T47D (cell line): ENCODE measurements around the gene TMEM45A.

Experiments
- DNase-seq, 2 experiments: peaks; one replicate each; pipeline versions ENCODE4 v3.0.0 to v3.0.0-alpha.2; 2011 to 2012; ENCODE audit warnings: low read depth in 1 of 2, low spot score in 1 of 2
- JUND ChIP-seq: IDR thresholded peaks from 2 replicates; pipeline ENCODE4 v1.6.1; 2012; ENCODE audit warnings: low read depth
- in situ Hi-C: cut with HindIII; loops from 2 replicates; pipeline ENCODE4 v1.10.0; 2016; ENCODE audit warnings: low sequenced_read_pairs, low pct_unique_long_range_greater_than_20kb

The TMEM45A gene

GRCh38 chr3:100546020-100546744 is 53.8 kb downstream of the TMEM45A start:
- DNase-seq = no peak
- in situ Hi-C loops = no loop called here
- TF ChIP-seq JUND = no peak

DNA sequence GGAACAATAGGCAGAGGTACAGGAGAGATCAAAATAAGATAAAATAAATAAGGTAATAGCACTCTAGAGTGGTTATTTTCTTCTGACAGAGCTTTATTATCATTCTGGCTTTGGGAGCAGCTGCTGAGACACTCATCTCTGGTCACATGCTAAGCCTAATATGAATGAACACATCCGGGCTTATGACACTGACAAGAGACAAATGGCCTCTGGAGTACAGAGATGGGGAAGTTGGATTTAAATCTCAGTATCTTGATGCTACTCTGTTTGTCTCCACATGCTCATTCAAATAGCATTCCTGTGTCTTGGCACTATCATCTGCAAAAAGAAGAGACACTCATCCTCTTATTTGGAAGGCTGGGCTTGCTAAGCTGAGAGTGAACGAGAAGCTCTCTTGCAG is 55.6 kb downstream of the TMEM45A start:
- in situ Hi-C loops = no loop called here
- no peak for DNase-seq
- TF ChIP-seq JUND = no peak

- in situ Hi-C loops = no loop called here
- no peak for DNase-seq
- no peak for TF ChIP-seq JUND
These were observed 61.4 kb downstream of the TMEM45A start for GRCh38 chr3:100553618-100554372.

DNA sequence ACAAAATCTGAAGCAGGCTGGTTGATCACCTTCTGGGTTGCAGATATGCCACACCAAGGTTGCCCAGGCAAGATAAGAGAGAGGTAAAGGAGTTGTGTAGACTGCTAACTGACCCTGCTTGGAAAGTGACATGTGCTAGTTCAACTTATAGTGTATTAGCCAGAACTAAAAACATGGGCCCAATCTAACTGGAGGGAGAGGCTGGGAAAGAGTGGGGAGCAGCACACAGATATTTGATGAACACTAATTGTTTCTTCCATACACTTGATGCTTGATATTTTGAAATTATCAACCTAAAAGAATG is 61.9 kb downstream of the TMEM45A start:
- TF ChIP-seq JUND = no peak
- in situ Hi-C loops = no loop called here

GRCh38 chr3:100556673-100557310 is 64.4 kb downstream of the TMEM45A start:
- in situ Hi-C loops = no loop called here
- TF ChIP-seq JUND = no peak
- DNase-seq = no peak

More for the DNA sequence above, 61.9 kb downstream of the TMEM45A start:
- DNase-seq = no peak

DNA sequence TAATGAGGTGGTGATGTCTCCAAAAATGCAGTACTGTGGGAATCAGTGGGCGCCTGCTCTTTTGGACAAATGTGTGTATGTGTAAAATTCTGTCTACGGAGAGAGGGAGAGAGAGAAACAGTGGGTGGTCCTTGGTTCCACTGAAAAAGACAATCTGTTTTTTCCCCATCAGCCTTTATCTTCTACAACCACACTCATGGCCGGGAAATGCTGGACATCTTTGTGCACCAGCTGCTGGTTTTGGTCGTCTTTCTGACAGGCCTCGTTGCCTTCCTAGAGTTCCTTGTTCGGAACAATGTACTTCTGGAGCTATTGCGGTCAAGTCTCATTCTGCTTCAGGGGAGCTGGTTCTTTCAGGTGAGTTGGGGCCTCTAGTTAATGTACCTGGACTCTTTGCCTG is 65.8 kb downstream of the TMEM45A start:
- DNase-seq = no peak
- in situ Hi-C loops = no loop called here
- TF ChIP-seq JUND = no peak

GRCh38 chr3:100560426-100560825 is 68.0 kb downstream of the TMEM45A start:
- TF ChIP-seq JUND = no peak
- in situ Hi-C loops = no loop called here
- no peak for DNase-seq

- DNase-seq = peak in 1 of 2 experiments; percentile 44
- TF ChIP-seq JUND = 0 out of 2 replicates have a peak, but pooled peaks have one; percentile 21
- in situ Hi-C loops = no loop called here
These were observed 69.2 kb downstream of the TMEM45A start for GRCh38 chr3:100561459-100562158.

GRCh38 chr3:100562224-100562857 is 69.9 kb downstream of the TMEM45A start:
- no peak for TF ChIP-seq JUND
- in situ Hi-C loops = no loop called here
- DNase-seq = no peak

DNA sequence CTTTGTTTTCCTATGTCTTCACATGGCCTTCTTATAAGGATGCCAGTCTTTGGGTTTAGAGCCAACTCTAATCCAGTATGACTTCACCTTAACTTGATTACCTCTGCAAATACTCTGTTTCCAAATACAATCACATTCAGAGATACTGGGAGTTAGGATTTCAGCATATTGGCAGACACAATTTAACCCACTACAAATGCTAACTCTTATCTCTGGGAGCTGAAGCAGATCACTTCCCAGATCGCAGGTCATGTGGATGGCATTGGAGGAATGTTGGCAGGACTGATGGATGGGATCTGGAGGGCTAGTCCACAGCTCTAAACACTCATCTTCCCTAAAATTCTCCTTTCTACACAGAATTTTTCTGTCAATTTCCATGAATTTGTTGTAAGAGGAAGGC is 70.8 kb downstream of the TMEM45A start:
- no peak for DNase-seq
- in situ Hi-C loops = no loop called here
- no peak for TF ChIP-seq JUND

DNA sequence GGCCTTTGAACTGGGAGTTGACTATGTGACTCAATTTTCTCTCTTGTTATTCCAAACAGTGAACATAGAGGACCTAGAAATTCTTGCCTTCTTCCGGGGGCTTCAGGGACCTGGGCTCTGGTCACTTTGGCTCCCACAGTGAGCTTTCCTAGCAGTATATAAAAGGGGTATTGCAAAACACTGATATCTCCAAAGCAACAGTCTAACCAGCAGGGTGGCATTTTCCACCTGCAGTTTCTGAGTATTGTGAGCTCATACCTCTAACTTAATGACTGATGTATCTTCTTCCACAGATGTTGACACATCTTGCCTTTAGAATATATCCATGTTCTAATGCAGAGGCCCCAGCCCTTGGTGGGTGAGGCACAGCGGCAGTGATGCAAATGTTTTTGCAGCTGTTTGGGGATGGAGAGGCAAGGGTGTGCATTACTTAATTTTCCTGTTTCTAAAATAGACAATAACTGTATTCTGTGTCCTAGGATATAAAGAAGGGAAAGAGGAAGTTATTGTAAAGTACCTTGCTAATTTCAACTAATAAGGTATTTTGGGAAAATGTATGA is 71.3 kb downstream of the TMEM45A start:
- no peak for DNase-seq
- TF ChIP-seq JUND = no peak
- in situ Hi-C loops = no loop called here

GRCh38 chr3:100570811-100571210 is 78.4 kb downstream of the TMEM45A start:
- in situ Hi-C loops = no loop called here
- DNase-seq = no peak

More at GRCh38 chr3:100570811-100571210, 78.4 kb downstream of the TMEM45A start:
- TF ChIP-seq JUND = no peak
